Measurements from ENCODE around the gene TMEM178B. TPM values are rescaled to one million over a fixed set of nuclear protein-coding genes. Genes with fewer than 3 reads are reported as not detected.

Gene TMEM178B
- total RNA-seq, 3 donors from 2014 or later (not counting 1 experiment from before 2014, with no cell fraction given): not detected

DNA sequence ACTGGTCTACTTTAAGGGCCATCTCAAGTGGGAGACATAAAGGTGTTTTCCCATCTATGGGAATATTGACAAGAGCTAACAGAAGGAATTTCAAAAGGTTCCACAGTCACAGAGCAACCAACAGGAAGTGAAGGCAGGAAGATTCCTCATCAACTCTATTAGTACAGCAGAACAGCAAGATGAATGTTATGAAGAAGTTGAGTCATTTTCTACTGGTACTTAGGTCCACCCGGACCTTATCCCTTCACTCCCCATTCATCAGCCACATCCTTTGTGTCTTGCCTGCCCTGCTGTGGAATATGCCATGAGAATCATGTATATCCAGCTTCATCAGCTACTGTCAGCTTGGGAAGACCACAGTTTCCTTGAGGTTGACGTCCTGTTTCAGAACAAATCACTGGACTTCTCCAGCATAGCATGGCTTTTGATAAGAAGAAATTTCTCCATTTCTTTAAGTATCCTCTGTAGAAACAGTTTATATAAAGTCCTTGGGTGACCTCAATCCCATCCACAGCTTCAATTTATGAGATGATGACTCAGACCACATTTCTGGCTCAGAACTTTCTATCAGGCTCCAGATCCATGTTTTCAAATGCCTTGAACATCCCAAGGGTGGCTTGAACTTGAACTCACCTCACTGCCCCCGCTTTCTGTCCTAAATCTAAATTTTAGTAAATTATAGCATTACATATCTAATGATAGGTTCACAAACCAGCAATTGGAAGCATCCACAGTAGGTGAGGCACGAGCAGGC, 392.5 kb downstream of the TMEM178B start:
- Histone ChIP-seq H3K27ac (ENCODE audit: low read length) (no peak overlapping the region), H3K4me3 (ENCODE audit: low read length) (no peak overlapping the region), H3K4me1 (ENCODE audit: control insufficient read depth, insufficient read depth, low read length) (no peaks in the 10 kb centered on the region), H3K36me3 (ENCODE audit: control insufficient read depth, insufficient read depth, low read length) (no peaks in the 10 kb centered on the region), H3K27me3 (ENCODE audit: control insufficient read depth, insufficient read depth, low read length) (no peaks in the 10 kb centered on the region), H3K9me3 (ENCODE audit: control insufficient read depth, insufficient read depth, low read length) (no peaks in the 10 kb centered on the region)
- Mint-ChIP-seq H3K9me3 (no peaks in the 10 kb centered on the region), H3K4me1 (no peaks in the 10 kb centered on the region), H3K36me3 (no peaks in the 10 kb centered on the region), H3K27me3 (ENCODE audit: low read depth in 2 of 2) (peaks cover 22 to 68% of the 10 kb centered on the region in 2 donors), H3K4me3 (no peak overlapping the region), H3K27ac (no peak overlapping the region)
- TF ChIP-seq, protein P1, sequence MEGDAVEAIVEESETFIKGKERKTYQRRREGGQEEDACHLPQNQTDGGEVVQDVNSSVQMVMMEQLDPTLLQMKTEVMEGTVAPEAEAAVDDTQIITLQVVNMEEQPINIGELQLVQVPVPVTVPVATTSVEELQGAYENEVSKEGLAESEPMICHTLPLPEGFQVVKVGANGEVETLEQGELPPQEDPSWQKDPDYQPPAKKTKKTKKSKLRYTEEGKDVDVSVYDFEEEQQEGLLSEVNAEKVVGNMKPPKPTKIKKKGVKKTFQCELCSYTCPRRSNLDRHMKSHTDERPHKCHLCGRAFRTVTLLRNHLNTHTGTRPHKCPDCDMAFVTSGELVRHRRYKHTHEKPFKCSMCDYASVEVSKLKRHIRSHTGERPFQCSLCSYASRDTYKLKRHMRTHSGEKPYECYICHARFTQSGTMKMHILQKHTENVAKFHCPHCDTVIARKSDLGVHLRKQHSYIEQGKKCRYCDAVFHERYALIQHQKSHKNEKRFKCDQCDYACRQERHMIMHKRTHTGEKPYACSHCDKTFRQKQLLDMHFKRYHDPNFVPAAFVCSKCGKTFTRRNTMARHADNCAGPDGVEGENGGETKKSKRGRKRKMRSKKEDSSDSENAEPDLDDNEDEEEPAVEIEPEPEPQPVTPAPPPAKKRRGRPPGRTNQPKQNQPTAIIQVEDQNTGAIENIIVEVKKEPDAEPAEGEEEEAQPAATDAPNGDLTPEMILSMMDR (IDR thresholded peaks at IDR 0.05): no peak
- 77% methylated on average over 4 of the region's 4 CpGs for WGBS (ENCODE audit: insufficient coverage)
- DNase-seq (no peak), ATAC-seq (no peak)
- intact Hi-C loops (cut with micrococcal nuclease): no loop called here

DNA sequence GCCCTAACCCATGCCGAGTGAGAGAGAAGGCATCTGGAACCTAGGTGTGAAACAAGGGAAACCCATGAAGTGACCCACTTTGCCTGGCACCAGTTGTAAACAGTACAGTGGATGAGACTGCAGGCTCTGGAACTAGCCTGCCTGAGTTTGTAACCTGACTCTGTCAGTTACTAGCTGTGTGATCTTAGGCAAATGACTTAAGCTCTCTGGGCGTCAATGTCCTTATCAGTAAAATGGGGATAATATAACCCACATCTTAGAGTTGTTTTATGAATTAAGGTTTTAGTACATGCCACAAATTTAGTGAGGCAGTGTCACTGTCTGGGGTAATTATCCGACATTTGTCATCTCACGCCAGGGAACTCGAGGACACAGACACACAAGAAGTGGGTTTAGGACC, 394.5 kb downstream of the TMEM178B start:
- no peaks in the 10 kb centered on the region for H3K4me1 Mint-ChIP-seq
- H3K9me3 Mint-ChIP-seq: no peaks in the 10 kb centered on the region
- H3K27me3 ChIP-seq (ENCODE audit: control insufficient read depth, insufficient read depth, low read length): no peaks in the 10 kb centered on the region
- DNase-seq (no peak), ATAC-seq (no peak)
- H3K4me3 ChIP-seq (ENCODE audit: low read length): no peak overlapping the region
- intact Hi-C loops (cut with micrococcal nuclease): no loop called here
- WGBS (ENCODE audit: insufficient coverage): 78% methylated on average over 5 of the region's 5 CpGs
- H3K27ac Mint-ChIP-seq: no peak overlapping the region
- no peaks in the 10 kb centered on the region for H3K9me3 ChIP-seq (ENCODE audit: control insufficient read depth, insufficient read depth, low read length)
- no peak overlapping the region for H3K27ac ChIP-seq (ENCODE audit: low read length)
- H3K4me3 Mint-ChIP-seq: no peak overlapping the region
- H3K36me3 ChIP-seq (ENCODE audit: control insufficient read depth, insufficient read depth, low read length): no peaks in the 10 kb centered on the region
- H3K36me3 Mint-ChIP-seq: no peaks in the 10 kb centered on the region
- TF ChIP-seq, protein P1 (IDR thresholded peaks at IDR 0.05): no peak
- H3K4me1 ChIP-seq (ENCODE audit: control insufficient read depth, insufficient read depth, low read length): no peaks in the 10 kb centered on the region
- H3K27me3 Mint-ChIP-seq (ENCODE audit: low read depth in 2 of 2): peaks cover 18 to 54% of the 10 kb centered on the region in 2 donors

DNA sequence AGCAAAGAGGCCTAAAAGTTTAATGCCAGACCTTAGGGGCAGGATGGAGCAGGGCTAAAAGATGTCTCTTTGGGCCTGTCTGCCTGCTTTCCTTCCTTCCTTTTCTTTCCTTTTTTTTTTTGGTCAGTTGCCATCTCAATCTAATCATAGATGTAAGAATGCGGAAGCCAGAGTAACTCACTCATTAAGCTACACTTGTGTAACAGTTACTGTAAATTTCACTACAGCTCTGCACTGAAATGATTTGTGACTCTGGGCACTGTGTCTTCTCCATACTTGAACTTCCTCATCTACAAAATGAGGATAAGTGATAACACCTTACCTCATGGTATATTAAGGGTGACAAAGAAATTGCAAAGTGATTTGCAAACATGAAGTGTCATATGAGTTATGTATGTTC, 401.8 kb downstream of the TMEM178B start:
- H3K36me3 ChIP-seq (ENCODE audit: control insufficient read depth, insufficient read depth, low read length): no peaks in the 10 kb centered on the region
- H3K4me3 ChIP-seq (ENCODE audit: low read length): no peak overlapping the region
- no peaks in the 10 kb centered on the region for H3K4me1 ChIP-seq (ENCODE audit: control insufficient read depth, insufficient read depth, low read length)
- intact Hi-C loops (cut with micrococcal nuclease): no loop called here
- no peaks in the 10 kb centered on the region for H3K36me3 Mint-ChIP-seq
- WGBS (ENCODE audit: insufficient coverage): 100% methylated on average over 1 of the region's 1 CpG
- ATAC-seq: no peak
- TF ChIP-seq, protein P1 (IDR thresholded peaks at IDR 0.05): no peak
- no peak overlapping the region for H3K27ac Mint-ChIP-seq
- no peaks in the 10 kb centered on the region for H3K9me3 ChIP-seq (ENCODE audit: control insufficient read depth, insufficient read depth, low read length)
- no peaks in the 10 kb centered on the region for H3K9me3 Mint-ChIP-seq
- H3K4me3 Mint-ChIP-seq: no peak overlapping the region
- H3K27ac ChIP-seq (ENCODE audit: low read length): no peak overlapping the region
- no peaks in the 10 kb centered on the region for H3K27me3 ChIP-seq (ENCODE audit: control insufficient read depth, insufficient read depth, low read length)
- peaks cover 6 to 20% of the 10 kb centered on the region in 2 donors for H3K27me3 Mint-ChIP-seq (ENCODE audit: low read depth in 2 of 2)
- no peak for DNase-seq
- H3K4me1 Mint-ChIP-seq: no peaks in the 10 kb centered on the region

DNA sequence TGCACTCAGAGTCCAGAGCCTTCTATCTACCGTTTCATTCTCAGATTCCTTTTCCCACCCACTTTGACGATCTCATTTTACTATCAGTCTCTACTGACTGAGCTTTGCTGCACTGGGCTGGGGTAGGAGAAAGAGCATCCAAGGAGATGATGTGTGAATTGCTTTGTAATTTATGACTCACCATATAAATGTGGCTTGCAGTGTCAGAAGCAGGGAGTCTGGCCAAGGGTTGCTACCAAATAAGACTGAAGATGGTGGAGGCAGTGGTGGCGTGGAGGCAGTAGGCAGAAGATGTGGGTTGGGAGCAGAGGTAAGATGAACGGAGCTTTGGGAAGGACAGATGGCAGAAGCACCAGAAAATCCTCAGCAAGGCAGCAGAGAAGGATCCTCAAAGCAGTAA, 404.0 kb downstream of the TMEM178B start:
- ATAC-seq (no peak), DNase-seq (no peak)
- Histone ChIP-seq H3K36me3 (ENCODE audit: control insufficient read depth, insufficient read depth, low read length) (no peaks in the 10 kb centered on the region), H3K4me3 (ENCODE audit: low read length) (no peak overlapping the region), H3K27ac (ENCODE audit: low read length) (no peak overlapping the region), H3K9me3 (ENCODE audit: control insufficient read depth, insufficient read depth, low read length) (no peaks in the 10 kb centered on the region), H3K4me1 (ENCODE audit: control insufficient read depth, insufficient read depth, low read length) (no peaks in the 10 kb centered on the region), H3K27me3 (ENCODE audit: control insufficient read depth, insufficient read depth, low read length) (no peaks in the 10 kb centered on the region)
- Mint-ChIP-seq H3K27me3 (ENCODE audit: low read depth in 2 of 2) (peaks cover 12 to 29% of the 10 kb centered on the region in 2 donors), H3K9me3 (no peaks in the 10 kb centered on the region), H3K36me3 (no peaks in the 10 kb centered on the region), H3K4me1 (no peaks in the 10 kb centered on the region), H3K4me3 (no peak overlapping the region), H3K27ac (no peak overlapping the region)
- intact Hi-C loops (cut with micrococcal nuclease): no loop called here
- TF ChIP-seq, protein P1 (IDR thresholded peaks at IDR 0.05): no peak
- 83% methylated on average over 3 of the region's 4 CpGs for whole genome bisulfite sequencing (ENCODE audit: insufficient coverage)

Measured in natural killer cell (primary cell).